Activated CD4-positive, alpha-beta T cell treated with anti-CD3 and anti-CD28 coated beads, Interleukin-2, Interleukin-4, amounts not matched to agents 100 ng/mL and 50 ng/mL, durations not matched to agents 16 hours and 8 hours (primary cell): ENCODE data around the gene MAPKAP1.

Experiments used
- DNase-seq: peaks from one replicate; pipeline ENCODE4 v3.0.0-alpha.2; 2020; ENCODE audit warnings: low spot score

The MAPKAP1 gene

DNA sequence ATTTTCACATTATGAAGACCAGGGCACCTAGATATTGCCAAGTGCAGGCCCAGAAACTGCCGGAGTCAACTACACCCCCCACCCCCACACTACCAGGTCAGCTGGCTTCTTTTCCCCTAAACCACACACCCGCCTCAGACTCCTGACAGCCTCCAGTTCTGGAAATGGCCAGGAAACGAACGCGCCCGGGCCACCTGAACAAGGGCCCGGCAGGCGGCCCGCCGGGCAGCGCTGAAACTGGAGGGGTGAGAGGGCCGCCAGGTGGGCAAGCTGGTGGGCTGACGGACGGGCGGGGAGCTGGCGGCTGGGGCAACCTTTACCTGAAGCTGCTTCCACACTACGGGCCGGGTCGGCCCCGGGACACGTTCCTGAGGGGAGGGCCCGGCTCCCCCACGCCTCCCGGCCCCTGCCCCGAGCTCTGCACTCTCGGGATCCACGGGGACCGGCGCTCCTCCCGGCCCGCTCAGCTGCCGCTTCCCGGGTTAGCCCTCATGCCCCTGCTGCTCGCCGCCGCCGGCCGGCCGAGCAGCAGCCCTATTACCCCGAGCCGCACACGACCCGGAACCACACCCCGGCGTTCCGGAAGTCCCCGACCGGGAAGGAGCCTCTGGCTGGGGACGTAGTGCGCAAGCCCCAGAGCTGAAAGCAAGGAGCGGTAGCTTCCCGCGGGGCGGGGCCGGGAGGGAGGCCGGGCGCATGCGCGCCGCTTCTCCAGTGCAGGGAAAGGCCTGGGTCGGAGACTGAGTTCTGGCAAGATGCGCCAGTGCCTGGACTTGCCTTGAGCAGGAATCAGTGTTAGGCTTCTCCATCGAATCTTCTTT lies at the start of gene MAPKAP1:
TSS of gene MAPKAP1 (minus strand) at position 558 of the 821 bp plus-strand sequence. CDS start 34,634 bp downstream, outside the sequence.
- peak; percentile 97 for DNase-seq

DNA sequence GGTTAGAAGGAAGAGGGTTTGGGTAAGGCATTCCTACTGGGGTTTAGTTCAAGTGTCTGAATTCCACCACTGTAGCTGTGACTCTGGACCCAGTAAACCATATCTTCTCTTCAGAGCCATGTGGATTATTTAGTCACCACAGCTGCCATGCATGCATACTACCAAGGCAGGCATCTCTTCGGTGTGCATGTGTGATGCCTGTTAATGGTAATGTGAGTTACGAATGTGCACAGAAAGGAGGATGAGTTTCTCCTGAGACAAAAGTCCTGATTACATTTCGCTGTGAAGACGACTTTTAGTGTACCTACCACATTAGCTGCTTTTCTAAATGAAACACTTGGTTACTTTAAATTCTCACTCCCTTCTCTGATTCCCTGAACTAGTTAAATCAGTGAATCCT lies 49.5 kb upstream of the MAPKAP1 start:
- no peak for DNase-seq

DNA sequence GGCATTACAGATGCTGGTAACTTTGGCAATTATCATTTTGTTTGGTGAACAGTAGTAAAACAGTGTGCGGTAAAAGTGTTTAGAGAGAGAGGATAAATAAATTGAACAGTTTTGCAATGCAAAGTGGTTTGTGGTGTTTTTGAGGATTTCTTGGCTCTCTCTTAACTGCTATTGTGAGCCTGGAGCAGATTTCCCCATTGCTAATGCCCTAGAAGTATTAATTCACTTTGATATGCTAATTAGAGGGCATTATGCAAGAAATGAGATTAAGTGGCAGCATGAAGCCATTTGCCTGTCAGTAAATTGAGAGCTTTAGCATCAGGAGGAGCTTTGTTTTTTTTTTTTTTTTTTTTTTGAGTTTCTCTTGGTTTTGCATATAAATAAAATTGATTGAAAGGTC lies 48.3 kb upstream of the MAPKAP1 start:
- DNase-seq: no peak

DNA sequence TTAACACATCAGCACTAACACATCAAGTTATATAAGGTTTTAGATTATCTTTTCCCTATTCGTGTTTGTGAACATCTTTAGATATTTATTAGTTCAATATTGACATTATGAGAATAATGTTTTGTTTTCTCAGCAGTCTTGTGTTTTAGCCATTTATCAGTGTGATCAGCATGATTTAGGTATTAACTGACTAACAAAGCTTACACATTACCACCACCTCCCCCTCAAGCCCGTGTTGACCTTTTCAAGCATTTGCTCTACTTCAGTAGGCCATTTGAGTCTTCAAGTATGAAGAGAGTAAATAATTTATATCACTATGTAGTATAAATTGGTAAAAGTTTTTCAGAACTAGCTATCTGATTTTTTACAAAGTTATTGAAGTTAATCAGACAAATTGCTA lies 47.1 kb upstream of the MAPKAP1 start:
- no peak for DNase-seq

DNA sequence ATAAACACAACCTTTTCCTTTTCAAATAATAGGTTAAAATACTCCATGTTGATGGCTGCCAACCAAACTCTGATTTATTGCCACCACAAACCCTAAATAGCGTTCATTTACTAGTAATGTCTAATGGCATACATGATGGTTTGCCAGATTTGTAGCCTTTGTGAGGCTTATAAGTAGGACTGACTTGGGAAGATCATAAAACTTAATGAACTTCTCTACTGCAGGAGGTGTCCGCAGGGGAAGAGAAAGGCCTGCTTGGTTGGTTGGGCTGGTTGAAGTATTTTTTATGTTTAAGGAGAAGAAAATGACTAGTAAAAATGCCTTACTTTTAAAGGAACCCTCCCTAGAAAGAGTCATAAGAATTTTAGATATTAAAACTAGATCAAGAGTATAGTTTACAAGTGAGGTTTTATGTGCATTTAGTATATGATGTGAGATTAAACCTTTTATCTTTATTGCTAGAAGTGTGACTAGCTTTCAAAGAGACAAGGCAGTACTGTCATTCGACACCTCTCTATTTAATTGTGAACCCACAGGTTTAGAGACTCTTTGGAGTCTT lies 45.1 kb upstream of the MAPKAP1 start:
- no peak for DNase-seq

DNA sequence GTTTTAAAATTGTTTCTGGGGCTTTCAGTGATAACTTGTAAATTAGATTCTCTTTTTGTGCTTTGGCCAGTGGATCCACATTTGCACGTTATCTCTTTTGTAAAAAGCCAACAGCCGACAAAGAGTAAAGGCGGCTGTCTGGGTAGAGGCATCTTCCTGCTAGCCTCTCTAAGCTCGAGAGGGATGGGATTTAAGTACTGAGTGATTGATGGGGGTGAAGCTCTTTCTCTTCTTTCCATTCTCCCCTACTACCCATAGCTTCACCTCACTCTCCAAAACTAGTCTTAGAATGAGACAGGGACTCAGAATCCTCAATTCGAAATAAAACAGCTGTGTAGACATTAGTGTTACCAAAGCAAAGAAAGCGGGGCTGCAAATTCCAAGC lies 43.6 kb upstream of the MAPKAP1 start:
- no peak for DNase-seq

DNA sequence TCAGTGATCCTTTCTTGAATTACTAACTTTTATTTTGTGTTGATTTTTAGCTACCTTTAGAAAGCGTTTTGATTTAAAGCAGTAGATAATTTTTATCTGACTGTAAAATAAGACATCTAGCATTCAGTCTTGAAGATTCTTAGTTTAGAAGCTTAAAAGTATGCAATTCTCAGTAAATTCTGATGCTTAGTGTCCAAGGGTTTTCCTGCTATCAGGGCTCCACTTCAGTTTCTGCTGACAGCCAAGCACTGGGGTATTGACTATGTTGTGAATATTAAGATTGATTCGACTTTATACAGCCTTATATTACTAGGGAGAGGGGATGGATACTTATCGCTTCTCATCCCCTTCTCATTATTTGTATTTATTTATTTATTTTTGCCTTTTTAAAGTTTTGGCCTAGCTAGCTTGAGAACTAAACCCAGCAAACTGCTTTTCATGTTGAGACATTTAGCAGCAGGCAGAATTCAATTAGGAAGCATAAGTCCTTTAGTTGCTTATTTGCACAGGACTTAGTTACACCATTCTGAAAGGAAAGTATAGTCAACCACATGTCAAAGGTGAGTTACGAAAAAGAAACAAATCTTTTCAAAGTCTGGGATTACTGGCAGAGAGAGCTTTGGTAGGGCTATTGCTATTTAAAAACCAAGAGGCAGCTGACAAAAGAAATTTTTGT lies 43.1 kb upstream of the MAPKAP1 start:
- no peak for DNase-seq

DNA sequence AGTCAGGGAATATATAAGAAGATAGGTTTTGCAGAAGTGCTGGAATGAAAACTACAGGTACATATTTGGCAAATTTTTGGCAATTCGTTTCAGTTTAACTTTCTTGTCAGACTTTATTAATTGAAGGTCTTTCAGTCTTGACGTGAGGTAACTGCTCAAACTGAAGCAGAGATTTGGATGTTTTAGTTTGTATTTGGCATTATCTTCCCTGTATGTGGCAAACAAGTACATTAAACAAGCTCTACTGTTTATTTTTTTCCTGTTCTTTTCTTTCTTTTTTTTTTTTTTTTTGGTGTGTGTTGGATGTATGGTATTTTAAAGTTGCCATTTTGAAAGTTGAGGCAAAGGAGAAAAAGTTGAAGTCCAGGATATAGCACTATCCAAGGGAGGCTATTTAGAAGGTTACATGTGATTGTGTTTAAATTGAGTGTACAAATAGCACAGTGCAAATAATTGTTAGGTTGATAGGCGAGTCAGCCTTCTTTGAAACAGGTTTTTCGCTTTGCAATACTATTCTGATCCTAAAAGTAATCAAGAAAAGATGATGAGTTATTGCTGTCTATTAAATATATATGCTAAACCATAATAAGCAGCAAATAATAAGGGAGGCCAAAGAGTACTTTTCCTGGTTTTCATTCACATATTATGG lies 42.4 kb upstream of the MAPKAP1 start:
- no peak for DNase-seq

DNA sequence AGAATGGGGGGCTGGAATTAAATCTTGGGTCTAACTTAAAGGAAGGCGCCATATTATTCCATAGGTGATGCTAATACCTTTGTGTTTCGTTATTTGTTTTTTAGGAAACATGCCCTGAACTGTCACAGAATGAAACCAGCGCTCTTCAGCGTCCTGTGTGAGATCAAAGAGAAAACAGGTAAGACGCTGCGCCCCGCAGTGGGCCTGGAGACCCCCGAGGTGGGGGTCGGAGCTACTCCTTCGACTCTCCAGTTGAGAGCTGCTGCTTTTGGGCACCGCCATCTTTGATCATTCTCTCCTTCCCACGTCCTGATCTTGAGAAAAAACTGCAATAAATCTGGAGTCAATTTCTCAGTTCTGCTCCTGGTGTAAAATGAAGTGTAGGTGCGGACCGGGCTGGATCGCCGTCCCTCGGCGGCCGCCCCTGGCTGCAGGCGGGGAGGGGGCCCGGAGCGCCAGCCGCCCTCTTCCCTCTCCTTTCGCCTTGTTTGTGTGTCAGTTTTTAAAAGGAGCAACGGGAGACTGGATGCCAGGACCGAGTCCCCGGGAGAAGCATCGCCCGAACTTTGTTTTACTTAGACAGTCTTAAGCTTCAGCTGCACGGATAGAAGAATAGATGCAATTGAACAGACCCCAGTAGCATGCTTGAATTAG lies 41.6 kb upstream of the MAPKAP1 start:
- DNase-seq: no peak

DNA sequence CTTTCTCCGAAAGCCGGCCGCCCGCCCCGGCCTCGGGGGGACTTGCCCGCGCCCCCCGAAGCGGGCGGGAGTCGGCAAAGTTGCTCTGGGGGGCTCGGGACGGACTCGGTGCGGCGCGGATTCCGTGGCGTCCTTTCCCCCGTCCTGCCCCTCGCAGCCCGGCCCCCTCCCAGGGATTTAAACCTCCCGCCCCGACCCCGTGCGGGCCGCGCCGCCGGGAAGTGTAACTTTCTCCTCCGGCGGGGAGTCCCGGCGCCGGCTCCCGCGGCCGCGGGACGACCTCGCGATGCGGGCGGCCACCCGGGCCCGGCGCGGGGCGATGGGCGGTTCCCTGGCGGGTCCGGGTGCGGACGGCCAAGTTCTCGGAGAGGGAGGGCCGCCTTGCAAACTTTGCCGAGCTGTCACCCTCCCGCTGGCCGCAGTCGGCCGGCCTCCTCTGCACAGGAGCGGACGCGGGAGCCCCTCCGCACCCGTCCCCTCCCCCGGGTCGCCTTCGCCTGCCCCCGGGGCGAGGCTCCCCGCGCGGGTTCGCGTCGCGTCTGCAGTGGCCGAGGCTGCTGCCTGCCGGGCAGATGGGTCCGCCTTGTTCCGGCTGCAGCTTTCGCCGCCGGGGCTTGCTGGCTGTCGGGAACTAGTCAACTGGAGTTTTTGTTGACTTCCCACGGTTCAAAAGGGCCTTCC lies 40.9 kb upstream of the MAPKAP1 start:
- DNase-seq: peak; percentile 18

DNA sequence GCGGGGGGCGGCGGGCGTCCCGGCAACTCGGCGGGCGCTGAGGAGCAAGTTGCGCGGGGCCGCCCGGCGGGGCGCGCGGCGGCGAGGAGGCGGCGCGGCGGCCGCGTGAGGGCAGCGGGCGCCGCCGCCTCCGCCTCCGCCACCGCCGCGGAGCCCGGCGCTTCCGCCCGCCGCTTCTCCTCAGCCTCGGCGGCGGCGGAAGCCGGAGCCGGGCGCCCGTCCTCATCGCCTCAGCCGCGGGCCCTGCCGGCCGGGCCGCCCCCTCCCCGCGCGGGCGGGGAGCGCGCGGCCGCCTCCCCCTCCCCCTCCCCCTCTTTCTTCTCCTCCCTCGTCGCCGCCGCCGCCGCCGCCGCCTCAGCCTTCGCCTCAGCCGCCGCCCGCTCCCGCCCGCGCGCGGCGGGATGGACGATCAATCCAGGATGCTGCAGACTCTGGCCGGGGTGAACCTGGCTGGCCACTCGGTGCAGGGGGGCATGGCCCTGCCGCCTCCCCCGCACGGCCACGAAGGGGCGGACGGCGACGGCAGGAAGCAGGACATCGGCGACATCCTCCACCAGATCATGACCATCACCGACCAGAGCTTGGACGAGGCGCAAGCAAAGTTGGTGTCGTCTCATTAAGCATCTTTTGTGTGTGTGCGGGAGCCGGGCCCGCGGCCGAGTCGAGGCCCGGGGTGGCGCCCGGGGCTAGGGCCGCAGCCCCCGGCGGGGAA lies 40.2 kb upstream of the MAPKAP1 start, which contains the start of gene PBX3:
TSS of gene PBX3 (plus strand) at position 321 of the 712 bp plus-strand sequence.
- DNase-seq: peak; percentile 25

DNA sequence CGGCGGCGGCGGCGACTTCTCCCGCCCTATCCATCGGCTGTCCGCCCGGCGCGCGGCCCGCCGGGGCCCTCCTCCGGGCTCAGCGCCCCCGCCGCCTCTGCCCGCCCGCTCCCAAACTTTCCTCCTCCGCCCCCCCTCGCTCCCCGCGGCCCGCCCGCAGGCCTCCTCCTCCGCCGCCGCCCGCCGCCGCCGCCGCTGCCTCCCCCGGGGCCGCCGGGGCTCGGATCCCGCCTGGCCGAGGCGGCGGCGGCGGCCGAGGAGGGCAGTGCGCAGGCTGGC lies 39.7 kb upstream of the MAPKAP1 start:
- no peak for DNase-seq

DNA sequence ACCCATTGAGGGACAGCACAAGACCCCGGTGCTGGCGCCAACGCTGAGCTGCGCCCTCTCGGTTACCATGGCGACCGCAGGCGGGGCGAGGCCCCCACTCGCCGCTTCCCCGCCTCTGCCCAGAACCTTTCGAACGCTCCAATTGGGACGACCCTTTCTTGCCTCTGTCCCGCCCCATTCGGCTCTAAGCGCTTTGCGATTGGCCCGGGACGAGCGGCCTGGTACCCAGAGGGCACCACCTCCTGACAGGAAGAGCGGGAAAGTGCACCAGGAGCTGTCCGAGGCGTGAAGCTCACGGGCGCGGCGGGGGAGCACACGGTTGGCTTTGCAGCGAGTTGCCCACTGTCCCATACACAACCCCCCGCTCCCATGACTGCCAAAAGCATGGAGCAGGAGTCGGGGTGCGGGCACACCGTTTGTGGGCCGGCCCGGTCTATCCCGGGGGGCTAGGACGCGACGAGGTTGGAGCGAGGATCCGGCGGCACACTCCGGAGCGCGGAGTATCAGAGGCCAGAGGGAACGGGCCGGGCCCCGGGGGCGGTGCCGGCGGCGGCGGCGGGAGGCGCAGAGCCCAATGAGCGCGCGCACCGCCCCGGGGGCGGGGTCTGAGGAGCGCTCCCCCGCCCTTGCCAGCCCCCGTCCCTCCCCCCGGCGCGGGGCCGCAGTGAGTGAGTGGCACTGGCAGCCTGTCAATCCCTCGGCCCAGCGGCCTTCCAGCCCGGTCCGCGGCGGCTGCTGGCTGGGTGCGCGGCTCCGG lies 39.2 kb upstream of the MAPKAP1 start:
- peak; percentile 96 for DNase-seq

DNA sequence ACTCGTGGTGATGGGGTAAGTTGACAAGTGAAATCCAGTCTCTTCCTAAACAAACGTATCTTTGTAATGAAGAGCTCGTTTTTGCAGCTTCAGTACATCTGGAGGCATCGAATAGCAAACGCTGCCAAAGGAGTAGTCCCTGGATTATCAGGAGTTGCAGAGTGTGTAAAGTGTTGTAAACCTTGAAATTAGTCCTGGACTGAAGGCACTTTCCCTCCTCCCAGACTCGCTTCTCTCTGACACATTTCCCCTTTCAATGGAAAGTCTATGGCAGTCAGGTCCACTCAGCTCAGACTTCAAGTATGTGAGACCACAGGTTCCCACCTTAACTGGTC lies 38.6 kb upstream of the MAPKAP1 start:
- no peak for DNase-seq

DNA sequence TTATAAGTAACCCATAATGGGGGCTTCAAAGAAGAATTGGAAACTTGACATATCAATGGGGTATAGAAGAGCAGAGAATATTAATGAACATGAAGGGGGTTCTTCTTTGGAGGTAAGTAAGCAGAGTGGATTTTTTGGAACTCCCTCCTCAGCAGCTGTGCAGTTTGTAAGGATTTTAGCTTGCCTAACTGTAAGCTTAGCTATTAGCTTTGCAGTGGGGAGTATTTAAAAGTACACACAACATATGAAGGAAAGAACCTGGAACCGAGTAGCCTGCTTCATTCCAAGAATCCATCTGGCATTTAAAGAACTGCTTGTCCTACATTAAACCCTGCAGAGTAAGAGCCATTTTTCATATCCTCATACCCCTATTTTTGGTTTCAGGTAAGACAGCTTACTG lies 38.0 kb upstream of the MAPKAP1 start:
- DNase-seq: no peak

DNA sequence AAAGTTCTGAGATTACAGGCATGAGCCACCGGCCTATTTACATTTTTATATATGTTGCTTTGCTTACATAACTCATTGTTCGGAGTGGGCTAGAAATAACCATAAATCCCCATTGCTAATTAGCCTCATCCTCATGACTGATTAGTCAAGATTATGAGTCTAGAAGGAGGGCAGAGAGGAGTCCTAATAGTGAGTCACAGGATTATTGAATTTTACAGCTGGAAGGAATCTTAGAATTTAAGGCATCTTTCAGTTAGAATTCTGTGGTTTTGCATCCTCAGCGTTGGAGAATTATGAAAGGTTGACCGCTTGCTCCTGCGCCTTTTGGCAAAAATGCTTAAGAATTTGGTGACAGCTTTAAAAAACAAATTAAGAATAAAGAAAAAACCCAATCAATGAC lies 37.6 kb upstream of the MAPKAP1 start:
- DNase-seq: no peak

DNA sequence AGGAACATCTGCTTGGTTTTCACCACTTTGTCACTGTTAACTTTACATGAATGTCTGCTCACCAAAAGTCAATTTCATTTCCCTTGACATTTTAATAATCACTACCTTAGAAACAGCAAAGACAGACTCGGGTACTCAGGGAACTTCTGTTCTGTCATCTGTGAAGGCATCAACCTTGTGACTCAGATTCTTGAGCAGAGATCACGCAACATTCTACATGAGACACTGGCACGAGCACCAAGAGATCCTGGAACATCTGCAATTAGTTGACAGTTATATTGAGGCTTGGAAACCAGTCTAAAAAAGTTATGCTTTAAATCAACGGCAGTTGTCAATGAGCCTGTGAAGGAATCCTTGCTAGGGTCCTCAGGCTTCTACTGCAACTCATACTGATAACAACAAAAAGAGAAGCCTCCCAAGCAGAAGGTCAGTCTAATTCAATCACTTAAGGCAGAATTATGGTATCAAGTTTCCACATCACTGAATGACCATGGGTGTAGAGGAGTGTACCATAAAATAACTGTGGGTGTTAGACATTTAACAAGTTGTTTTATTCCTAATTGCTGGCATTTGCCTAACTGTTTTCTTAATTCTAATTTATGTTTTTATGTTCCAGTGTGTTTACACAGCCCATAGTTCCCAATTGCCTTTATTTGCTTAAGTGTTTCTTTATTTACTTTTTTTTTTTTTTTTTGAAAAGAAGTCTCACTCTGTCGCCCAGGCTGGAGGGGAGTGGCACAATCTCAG lies 36.8 kb upstream of the MAPKAP1 start:
- DNase-seq: no peak

DNA sequence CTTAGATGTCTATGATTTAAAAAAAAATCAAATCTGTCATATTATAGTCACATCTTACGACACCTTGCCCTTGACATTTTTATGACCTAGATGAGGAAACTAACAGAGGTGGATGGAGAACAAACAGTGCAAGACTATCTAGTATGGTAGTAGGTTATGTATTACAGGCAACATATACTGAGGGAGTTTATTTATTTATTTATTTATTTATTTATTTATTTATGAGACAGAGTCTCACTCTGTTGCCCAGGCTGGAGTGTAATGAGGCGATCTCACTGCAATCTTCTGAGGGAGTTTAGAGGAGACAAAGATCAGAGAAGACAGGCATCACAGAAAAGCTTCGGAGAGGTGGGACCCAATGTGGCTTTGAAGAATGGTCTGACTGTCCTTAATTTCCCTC lies 35.6 kb upstream of the MAPKAP1 start:
- DNase-seq: no peak

DNA sequence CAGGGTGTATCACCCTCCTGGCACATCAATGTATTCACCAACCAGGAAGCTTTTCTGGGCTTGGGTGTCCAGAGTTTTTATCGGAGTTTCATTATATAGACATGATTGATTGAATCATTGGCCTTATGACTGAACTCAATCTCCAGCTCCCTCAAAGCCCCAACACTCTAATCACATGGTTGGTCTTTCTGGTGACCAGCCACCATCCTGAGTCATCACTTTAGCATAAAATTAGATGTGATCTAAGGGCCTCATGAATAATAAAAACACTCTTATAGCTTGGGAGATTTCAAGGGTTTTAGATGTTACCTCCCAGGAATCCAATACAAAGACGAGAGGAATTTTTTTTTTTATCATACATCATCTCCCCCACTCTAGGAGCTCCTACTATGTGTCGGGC lies 32.4 kb upstream of the MAPKAP1 start:
- no peak for DNase-seq

DNA sequence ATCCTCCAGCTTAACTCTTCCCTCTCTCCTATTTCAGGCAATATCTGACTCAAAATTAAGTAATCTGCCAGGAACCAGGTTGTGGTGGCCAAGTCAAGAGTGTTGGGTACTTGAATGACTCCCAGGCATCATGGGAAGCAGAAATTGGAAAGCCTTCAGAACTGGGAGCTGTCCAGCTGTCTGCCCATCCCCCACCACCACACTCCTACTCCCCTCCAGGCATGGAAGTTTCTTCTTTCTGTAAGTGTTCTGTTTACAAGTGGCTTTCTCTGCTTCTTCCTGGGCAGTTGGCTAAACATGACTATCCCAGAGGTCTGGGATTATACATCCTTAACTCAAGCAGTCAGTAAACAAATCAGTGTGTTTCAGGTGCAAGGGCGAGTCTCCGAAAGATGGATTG lies 25.6 kb upstream of the MAPKAP1 start:
- no peak for DNase-seq
